Measurements from ENCODE around the gene SOCS7.

DNA sequence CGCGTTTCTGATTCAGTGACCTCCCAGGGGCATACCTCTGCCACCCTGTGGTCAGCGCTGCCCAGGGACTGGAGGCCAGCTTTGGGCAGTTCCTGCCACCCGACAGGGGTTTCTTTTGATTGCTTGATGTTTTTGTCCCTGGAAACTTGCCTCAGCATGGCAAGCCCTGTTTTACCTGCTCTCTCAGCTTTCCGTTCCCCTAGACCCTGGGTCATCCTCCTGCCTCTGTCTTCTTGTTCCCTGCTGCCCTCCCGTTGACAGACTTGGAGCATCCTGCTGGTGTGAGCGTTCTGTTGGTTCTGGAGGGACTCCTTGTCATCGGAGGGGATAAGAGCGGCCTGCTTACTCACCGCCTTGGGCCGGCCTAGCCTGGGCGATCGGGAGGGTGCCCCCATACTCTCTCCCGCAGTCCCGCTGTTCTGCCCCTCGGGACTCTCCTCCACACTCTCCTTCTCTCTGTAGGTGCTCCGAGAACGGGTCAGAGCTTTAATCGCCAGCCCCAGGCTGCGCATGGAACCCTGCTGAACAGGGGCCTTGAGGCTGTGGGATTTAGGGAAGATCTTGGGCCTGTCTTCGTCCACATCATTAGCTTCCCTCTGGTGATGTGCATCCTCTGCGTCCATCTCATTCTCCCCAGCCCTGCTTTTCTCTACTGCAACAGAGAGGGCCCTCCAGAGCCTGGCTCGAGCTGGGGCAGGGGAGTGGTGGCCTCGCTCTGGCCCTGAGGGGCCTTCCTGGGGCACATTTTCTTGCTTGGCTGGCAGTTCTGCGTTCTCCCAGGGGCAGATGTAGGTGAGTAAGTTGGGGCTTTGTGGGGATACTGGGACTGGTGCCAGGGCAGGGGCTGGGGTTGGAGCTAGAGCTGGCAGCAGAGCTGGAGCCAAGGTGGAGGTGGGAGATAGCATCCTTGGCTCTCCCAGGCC is 21.6 kb upstream of the SOCS7 start:
- TF ChIP-seq EGR1 (IDR thresholded peaks at IDR 0.05) (no peak), EP300 (IDR thresholded peaks at IDR 0.05; ENCODE audit: borderline replicate concordance) (no peak), TAF1 (IDR thresholded peaks at IDR 0.05; ENCODE audit: low read depth) (no peak), CEBPB (IDR thresholded peaks at IDR 0.05) (no peak), RAD21 (IDR thresholded peaks at IDR 0.05; ENCODE audit: low read depth) (no peak), REST (IDR thresholded peaks at IDR 0.05; ENCODE audit: low read depth) (no peak), TEAD4 (IDR thresholded peaks at IDR 0.05) (no peak)
- TF ChIP-seq, protein P1, sequence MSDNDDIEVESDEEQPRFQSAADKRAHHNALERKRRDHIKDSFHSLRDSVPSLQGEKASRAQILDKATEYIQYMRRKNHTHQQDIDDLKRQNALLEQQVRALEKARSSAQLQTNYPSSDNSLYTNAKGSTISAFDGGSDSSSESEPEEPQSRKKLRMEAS (IDR thresholded peaks at IDR 0.05) = no peak

All from Ishikawa (cell line).